SJSA1 (cell line): ENCODE results near the gene CDKAL1. TPM values are rescaled to one million over a fixed set of nuclear protein-coding genes. Genes with fewer than 3 reads are reported as not detected.
"Not testable (repeated sequence)": the region's sequence is repeated elsewhere in the genome, so short reads cannot be mapped to it uniquely, and the experiment has no call there.

Experiments used
- DNase-seq, 2 experiments: peaks; one replicate each; pipeline ENCODE4 v3.0.0-alpha.2; 2015 to 2020; ENCODE audit warnings: low spot score in 2 of 2, low read depth in 1 of 2
- H3K27ac ChIP-seq: fragments of 250-450 bp; sonication (Bioruptor Pico); 2 replicates; pipeline ENCODE4 v1.5.1; 2020; ENCODE audit warnings: mild to moderate bottlenecking, moderate library complexity
- H3K27me3 ChIP-seq: fragments of 250-450 bp; sonication (Bioruptor Pico); replicated peaks from 2 replicates; pipeline ENCODE4 v1.5.1; 2020; ENCODE audit warnings: mild to moderate bottlenecking, moderate library complexity
- H3K36me3 ChIP-seq: fragments of 250-450 bp; sonication (Bioruptor Pico); 2 replicates; pipeline ENCODE4 v1.5.1; 2020; ENCODE audit warnings: mild to moderate bottlenecking
- H3K4me1 ChIP-seq: fragments of 250-450 bp; sonication (Bioruptor Pico); replicated peaks from 2 replicates; pipeline ENCODE4 v1.6.1; 2021; ENCODE audit warnings: mild to moderate bottlenecking
- H3K4me3 ChIP-seq: fragments of 250-450 bp; sonication (Bioruptor Pico); 2 replicates; pipeline ENCODE4 v1.5.1; 2020; ENCODE audit warnings: mild to moderate bottlenecking
- H3K9me3 ChIP-seq: fragments of 250-450 bp; sonication (Bioruptor Pico); replicated peaks from 2 replicates; pipeline ENCODE4 v1.5.1; 2020; ENCODE audit warnings: mild to moderate bottlenecking
- total RNA-seq: library from RNA; depleted of rRNA; stranded (reverse); fragments of >200 nt; shearing (Covaris generic); gene quantifications from 2 replicates; pipeline ENCODE4 v1.2.3, GENCODE V29; 2014

Gene CDKAL1
- total RNA-seq, 1 experiment from 2014 or later = 25.7 TPM

DNA sequence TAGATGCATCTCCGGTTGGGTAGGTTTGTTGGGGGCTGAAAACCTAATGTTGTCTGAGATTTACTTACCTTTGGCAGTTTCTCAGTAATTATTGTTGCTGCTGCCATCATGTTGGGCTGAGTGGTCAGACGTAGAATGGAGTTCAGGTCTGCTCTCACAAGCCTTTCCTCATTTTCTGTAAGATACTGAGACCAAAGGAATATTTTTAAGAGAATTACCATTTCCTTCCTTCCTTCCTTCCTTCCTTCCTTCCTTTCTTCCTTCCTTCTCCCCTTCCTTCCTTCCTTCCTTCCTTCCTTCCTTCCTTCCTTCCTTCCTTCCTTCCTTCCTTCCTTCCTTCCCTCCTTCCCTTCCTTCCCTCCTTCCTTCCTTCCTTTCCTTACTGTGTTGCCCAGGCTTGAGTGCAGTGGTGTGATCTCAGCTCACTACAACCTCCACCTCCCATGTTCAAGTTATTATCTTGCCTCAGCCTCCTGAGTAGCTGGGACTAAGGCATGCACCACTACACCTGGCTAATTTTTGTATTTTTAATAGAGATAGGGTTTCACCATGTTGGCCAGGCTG lies 222.4 kb downstream of the CDKAL1 start:
- not testable (repeated sequence) for H3K36me3 ChIP-seq, H3K4me3 ChIP-seq, H3K27ac ChIP-seq, H3K9me3 ChIP-seq, DNase-seq, H3K4me1 ChIP-seq, H3K27me3 ChIP-seq

DNA sequence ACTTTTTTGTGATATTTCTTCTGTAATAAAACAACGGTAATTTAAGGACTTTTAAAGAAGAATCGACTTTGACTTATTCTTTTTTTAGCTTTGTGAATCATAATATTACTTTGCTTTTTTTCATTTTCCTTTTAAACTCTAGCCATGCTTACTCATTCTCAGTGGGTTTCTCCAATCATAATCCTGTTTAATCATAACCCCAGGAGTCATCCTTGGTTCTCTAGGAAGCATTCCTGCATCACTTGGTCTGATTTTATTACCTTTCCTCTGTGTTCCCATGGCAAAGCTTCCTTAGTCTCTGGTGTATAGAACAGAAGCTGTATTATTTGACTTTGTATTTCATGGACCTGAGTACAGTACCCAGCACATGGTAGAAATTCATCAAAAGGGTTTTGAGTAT lies 223.5 kb downstream of the CDKAL1 start:
- Histone ChIP-seq H3K27me3 (no peaks in the 10 kb centered on the region), H3K27ac (no peak overlapping the region), H3K4me1 (no peaks in the 10 kb centered on the region), H3K36me3 (no peaks in the 10 kb centered on the region), H3K9me3 (no peaks in the 10 kb centered on the region), H3K4me3 (no peak overlapping the region)
- DNase-seq = no peak

DNA sequence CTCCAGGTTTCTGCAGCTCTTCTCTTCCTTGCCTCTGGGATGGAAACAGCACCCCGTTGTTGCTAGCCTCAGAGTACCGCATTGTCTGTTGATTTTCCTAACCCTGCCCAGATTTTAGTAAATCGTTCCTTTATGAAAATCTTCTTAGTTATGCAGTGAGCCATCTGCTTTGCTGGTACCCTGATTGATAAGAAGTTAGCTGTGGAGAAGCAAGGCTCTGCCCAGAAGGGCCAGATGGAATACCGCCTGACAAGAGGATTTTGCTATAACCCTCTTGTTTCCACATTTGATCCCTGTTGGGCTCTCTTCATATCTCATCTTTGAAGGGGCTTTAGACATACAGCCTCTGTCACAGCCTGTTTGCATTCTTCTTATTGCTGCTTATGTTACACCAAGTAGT lies 229.0 kb downstream of the CDKAL1 start:
- Histone ChIP-seq H3K36me3 (no peaks in the 10 kb centered on the region), H3K9me3 (no peaks in the 10 kb centered on the region), H3K27me3 (no peaks in the 10 kb centered on the region), H3K4me1 (no peaks in the 10 kb centered on the region), H3K27ac (no peak overlapping the region), H3K4me3 (no peak overlapping the region)
- no peak for DNase-seq

DNA sequence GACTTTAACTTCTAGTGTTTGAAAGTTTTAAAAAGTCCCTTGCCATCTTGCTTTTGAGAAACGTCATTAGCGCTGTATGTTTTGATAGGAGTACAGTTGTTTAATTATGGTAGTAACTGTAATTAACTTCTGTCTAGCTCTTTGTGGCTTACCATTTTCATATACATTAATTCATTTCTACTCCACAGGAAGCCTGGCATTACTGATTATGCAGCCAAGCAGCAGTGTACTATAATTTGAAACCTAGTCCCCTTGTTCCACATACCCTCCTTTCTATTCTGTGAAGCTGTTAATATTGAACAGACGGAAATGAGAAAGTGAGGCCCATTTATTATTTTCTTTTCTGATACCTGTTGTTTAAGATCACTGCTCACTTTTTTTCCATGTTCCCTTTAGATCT lies 235.4 kb downstream of the CDKAL1 start:
- Histone ChIP-seq H3K27me3 (no peaks in the 10 kb centered on the region), H3K36me3 (no peaks in the 10 kb centered on the region), H3K9me3 (no peaks in the 10 kb centered on the region), H3K4me3 (no peak overlapping the region), H3K4me1 (no peaks in the 10 kb centered on the region), H3K27ac (no peak overlapping the region)
- no peak for DNase-seq

DNA sequence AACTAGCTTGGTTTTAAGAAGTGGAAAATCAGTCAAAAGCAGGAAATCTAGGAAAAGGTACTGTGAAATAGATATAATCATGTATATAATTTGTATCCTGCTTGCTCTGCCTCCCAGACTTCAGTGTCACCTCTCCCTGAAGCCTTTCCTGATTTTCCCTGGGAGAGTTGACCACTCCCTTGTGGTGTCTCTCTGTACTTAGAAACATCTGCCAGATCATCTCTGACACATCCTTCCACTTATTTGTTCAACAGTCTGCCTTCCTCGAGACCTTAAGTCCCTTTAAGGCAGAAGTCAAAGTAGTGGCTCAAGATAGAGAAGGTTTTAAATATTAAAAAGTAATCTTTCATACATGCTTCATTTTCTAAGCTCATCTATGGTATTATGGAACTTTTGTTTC lies 236.5 kb downstream of the CDKAL1 start:
- Histone ChIP-seq H3K4me3 (no peak overlapping the region), H3K4me1 (no peaks in the 10 kb centered on the region), H3K27me3 (no peaks in the 10 kb centered on the region), H3K9me3 (no peaks in the 10 kb centered on the region), H3K27ac (no peak overlapping the region), H3K36me3 (no peaks in the 10 kb centered on the region)
- no peak for DNase-seq

DNA sequence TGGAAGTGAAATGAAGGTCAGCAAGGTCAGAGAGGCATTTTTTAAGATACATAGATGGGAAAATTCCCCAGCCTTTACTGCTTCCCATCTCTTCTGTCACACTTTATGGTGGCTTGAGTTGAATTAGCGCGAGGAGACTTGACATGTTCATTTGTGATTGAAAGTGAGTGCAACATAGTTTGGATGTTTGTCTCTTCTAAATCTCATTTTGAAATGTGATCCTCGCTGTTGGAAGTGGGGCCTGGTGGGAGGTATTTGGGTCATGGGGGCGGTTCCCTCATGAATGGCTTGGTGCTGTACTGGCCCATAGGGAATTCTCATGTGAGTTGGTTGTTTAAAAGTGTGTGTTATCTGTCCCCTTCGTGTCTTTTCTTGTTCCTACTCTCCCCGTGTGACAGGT lies 237.2 kb downstream of the CDKAL1 start:
- no peaks in the 10 kb centered on the region for H3K4me1 ChIP-seq
- H3K36me3 ChIP-seq = no peaks in the 10 kb centered on the region
- H3K27ac ChIP-seq = no peak overlapping the region
- DNase-seq = no peak
- H3K9me3 ChIP-seq = no peaks in the 10 kb centered on the region
- H3K27me3 ChIP-seq = no peaks in the 10 kb centered on the region
- H3K4me3 ChIP-seq = no peak overlapping the region

DNA sequence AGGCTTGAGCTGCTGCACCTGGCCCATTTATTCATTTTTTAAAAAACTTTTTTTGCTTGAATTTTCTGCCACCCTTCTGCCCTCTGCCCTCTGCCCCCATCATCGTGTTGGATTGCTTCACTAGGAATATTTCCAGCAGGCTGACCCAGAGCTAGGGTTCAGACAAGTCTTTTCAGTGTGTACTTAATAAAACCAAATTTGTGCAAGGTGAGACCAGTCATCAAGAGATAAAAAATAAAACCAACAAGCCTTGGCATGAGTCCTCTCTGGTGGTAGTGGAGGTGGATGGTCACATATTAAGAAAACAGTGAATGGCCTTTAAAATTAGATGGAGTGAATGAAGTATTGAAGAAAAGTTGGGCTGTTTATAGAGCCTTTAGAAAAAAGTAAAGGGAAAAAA lies 239.6 kb downstream of the CDKAL1 start:
- no peak overlapping the region for H3K4me3 ChIP-seq
- H3K36me3 ChIP-seq = no peaks in the 10 kb centered on the region
- DNase-seq = no peak
- H3K27ac ChIP-seq = no peak overlapping the region
- no peaks in the 10 kb centered on the region for H3K4me1 ChIP-seq
- no peaks in the 10 kb centered on the region for H3K27me3 ChIP-seq
- H3K9me3 ChIP-seq = no peaks in the 10 kb centered on the region

DNA sequence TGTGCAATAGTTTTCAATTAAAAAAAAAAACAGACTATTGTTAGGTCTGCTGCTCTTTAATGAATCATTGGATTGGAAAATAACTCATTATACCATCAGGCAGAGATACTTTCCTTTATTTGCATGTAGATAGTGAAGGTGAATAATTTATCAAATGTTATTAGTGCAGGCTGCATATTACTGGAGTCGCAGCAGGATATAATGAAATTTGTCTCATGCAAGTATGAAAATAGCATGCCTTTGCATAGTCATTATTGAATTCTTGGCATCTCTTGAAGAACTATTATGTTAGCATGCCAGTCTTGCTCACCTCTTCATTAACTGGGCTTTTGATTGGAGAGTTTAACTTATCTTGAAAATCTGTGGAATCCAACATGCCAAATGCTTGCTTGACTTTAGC lies 241.7 kb downstream of the CDKAL1 start:
- H3K27me3 ChIP-seq = no peaks in the 10 kb centered on the region
- H3K36me3 ChIP-seq = 0 out of 2 replicates have a peak, but pooled peaks cover 2% of the 10 kb centered on the region
- H3K27ac ChIP-seq = no peak overlapping the region
- DNase-seq = no peak
- H3K4me3 ChIP-seq = no peak overlapping the region
- H3K9me3 ChIP-seq = no peaks in the 10 kb centered on the region
- H3K4me1 ChIP-seq = no peaks in the 10 kb centered on the region

DNA sequence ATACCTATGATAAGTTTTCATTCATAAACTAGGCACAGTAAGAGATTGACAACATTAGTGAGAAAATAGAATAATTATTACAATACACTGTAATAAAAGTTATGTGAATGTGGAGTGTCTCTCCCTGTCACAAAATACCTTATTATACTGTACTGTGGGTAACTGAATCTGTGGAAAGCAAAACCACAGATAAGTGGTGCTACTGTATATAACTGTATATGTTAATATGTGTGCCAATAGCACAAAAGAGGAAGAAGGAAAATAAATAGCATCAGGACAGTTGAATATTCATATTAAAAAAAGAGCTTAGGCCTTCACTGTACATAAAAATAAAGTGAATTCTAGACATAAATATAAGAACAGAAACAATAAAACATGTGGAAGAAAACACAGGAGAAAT lies 243.5 kb downstream of the CDKAL1 start:
- Histone ChIP-seq H3K36me3 (0 out of 2 replicates have a peak, but pooled peaks cover 6% of the 10 kb centered on the region), H3K4me3 (no peak overlapping the region), H3K4me1 (no peaks in the 10 kb centered on the region), H3K9me3 (no peaks in the 10 kb centered on the region), H3K27ac (no peak overlapping the region), H3K27me3 (no peaks in the 10 kb centered on the region)
- no peak for DNase-seq

DNA sequence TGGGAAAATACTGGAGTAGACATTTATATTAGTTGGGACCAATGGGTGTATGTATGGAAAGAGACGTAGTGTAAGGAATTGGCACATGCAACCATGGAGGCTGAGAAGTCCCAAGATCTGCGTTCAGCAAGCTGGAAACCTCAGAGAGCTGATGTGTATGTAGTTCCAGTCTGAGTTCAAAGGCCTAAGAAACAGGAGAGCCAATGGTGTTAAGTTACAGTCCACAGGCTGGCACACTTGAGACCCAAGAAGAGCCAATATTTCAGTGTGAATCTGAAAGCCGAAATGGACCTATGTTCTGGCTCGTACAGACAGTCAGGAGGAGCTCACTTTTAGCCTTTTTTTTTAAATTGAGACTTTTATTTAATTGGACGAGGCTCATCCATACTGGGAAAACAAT lies 244.2 kb downstream of the CDKAL1 start:
- H3K9me3 ChIP-seq = no peaks in the 10 kb centered on the region
- H3K4me1 ChIP-seq = no peaks in the 10 kb centered on the region
- H3K27me3 ChIP-seq = no peaks in the 10 kb centered on the region
- no peak overlapping the region for H3K27ac ChIP-seq
- no peak for DNase-seq
- H3K36me3 ChIP-seq = 0 out of 2 replicates have a peak, but pooled peaks cover 6% of the 10 kb centered on the region
- no peak overlapping the region for H3K4me3 ChIP-seq

DNA sequence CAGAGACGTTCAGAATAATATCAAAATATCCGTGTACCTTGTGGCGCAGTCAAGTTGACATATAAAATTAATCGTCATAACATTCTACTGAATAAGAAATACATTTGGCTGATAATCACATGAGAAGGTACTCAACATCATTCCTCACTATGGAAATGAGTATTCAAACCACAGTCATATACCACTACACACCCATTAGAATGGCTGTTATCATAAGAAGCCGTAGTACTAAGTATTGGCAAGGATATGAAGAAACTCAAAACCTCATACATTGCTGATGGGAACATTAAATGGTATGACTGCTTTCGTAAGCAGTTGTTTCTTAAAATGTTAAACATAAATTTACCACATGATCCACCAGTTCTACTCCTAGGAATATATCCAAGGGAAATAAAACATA lies 244.7 kb downstream of the CDKAL1 start:
- H3K9me3 ChIP-seq = no peaks in the 10 kb centered on the region

DNA sequence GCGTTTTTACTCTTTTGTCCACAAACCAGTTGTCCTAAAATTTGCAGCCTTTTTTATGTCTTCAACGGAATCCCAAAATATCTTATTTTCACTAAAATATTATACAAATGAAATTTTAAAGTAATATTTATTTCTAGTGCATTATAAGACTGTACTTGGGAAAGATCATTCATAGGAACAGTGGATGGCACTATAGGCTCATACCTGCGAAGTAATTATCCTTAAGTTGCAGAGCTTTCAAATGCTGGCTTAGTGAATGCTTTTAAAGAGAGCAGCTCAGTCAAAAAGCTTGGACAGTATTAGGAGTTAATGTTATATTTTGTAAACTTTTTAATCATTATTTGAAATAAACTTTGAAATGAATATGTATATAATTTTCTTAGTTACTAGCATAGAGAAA lies 254.9 kb downstream of the CDKAL1 start:
- H3K27ac ChIP-seq = no peak overlapping the region
- H3K9me3 ChIP-seq = no peaks in the 10 kb centered on the region
- no peak for DNase-seq
- H3K4me1 ChIP-seq = no peaks in the 10 kb centered on the region
- H3K27me3 ChIP-seq = no peaks in the 10 kb centered on the region
- no peaks in the 10 kb centered on the region for H3K36me3 ChIP-seq
- no peak overlapping the region for H3K4me3 ChIP-seq

More for the DNA sequence above, 244.7 kb downstream of the CDKAL1 start:
- Histone ChIP-seq H3K4me1 (no peaks in the 10 kb centered on the region), H3K4me3 (no peak overlapping the region), H3K27ac (no peak overlapping the region), H3K36me3 (0 out of 2 replicates have a peak, but pooled peaks cover 9% of the 10 kb centered on the region), H3K27me3 (no peaks in the 10 kb centered on the region)
- DNase-seq = no peak

DNA sequence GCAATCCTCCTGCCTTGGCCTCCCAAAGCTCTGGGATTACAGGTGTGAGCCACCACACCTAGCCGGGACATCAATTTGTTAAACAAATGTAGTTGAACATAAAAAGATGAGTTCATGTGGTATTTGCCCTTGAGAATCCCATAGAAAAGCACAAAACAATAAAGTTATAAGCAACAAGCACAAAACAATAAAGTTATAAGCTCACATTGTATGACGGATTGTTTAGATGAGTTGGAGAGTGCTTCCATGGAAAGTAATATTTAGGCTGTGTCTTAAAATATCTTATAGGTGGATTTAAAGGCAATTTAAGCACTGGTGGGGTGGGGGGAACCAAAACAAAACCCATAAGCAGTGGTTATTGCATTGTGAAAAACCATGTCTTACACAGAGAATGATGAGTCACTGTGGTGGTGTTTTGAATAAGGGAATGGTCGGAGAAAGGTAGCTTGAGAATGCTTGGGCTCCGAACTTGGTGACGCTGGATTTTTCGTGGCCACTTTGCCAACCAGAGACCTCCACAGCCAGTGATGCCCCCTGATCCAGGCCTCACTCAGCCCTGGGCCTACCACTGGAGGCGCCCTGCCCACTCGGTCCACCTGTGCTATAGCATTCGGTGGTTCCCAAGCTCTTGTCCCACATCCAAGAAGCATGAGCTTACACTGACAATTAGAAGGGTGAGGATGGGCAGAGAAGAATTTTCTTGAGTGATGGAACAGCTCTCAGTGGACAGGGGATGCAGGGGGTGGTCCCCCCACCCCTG lies 256.0 kb downstream of the CDKAL1 start:
- H3K4me3 ChIP-seq = no peak overlapping the region
- no peak overlapping the region for H3K27ac ChIP-seq
- no peaks in the 10 kb centered on the region for H3K27me3 ChIP-seq
- no peaks in the 10 kb centered on the region for H3K4me1 ChIP-seq
- DNase-seq = no peak
- no peaks in the 10 kb centered on the region for H3K9me3 ChIP-seq
- H3K36me3 ChIP-seq = no peaks in the 10 kb centered on the region

DNA sequence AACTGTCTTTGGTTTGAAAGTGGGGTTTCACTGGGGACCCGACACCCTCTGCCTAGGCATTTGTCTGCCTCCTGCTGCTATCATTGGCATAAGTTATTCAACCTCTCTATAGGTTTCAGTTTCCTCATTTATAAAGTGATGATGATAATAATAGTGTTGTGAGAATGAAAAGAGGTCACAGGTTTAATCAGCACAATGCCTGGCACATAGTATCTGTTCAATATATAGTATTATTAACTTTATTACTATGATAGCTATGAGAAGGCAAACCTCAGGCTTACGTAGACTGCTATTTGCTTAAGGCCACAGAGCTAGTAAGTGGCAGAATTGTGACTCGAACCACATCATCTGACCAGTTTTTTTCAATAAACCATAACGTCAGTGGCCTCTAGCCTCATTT lies 256.8 kb downstream of the CDKAL1 start:
- Histone ChIP-seq H3K4me3 (no peak overlapping the region), H3K36me3 (no peaks in the 10 kb centered on the region), H3K27me3 (no peaks in the 10 kb centered on the region), H3K27ac (no peak overlapping the region), H3K4me1 (no peaks in the 10 kb centered on the region), H3K9me3 (no peaks in the 10 kb centered on the region)
- no peak for DNase-seq

DNA sequence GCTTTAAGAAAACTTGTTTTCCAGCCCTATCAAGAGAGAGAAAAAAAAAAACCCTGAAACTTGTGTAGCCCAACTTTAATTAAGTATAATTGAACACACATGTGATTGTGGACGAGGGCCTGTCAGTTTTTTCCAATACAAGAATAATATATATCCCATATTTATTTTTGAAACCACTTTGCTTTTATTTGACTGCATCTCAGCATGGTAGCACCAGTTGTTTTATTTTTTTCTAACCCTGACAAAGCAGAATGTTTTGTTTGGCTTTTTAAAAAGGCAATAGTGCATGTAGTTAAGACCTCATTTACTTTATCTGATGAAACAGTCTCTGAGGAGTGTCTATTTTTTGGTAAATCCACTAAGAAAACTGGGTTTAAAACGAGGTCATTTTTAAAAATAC lies 257.7 kb downstream of the CDKAL1 start:
- H3K27ac ChIP-seq = no peak overlapping the region

More for the DNA sequence above, 257.7 kb downstream of the CDKAL1 start:
- Histone ChIP-seq H3K9me3 (no peaks in the 10 kb centered on the region), H3K27me3 (no peaks in the 10 kb centered on the region), H3K36me3 (no peaks in the 10 kb centered on the region), H3K4me1 (no peaks in the 10 kb centered on the region), H3K4me3 (no peak overlapping the region)
- DNase-seq = no peak
